ENCODE results near the gene LRRC4C.

LRRC4C gene

GRCh38 chr11:41459465-41460401 is at the start of gene LRRC4C:
TSS of gene LRRC4C (minus strand) at chr11:41459652.
- no peak within 1 kb of the TSS for H3K4me3 ChIP-seq (ENCODE audit: low read length in 2 of 2)
- H3K27me3 ChIP-seq (ENCODE audit: control insufficient read depth in 2 of 2, insufficient read depth in 2 of 2, low read length in 2 of 2): peaks cover 6 to 13% of the 10 kb centered on the region in 2 donors
- no peak within 1 kb of the TSS for H3K27ac ChIP-seq (ENCODE audit: low read depth in 2 of 2, low read length in 2 of 2)
- H3K9me3 ChIP-seq (ENCODE audit: control insufficient read depth in 2 of 2, low read length in 2 of 2): no peaks in the 10 kb centered on the region
- H3K9ac ChIP-seq (ENCODE audit: low read depth in 1 of 2, low read length in 2 of 2): no peak within 1 kb of the TSS
- no peaks in the 10 kb centered on the region for H3K4me1 ChIP-seq (ENCODE audit: control insufficient read depth in 2 of 2, insufficient read depth in 2 of 2, low read length in 2 of 2)
- no peaks in the 10 kb centered on the region for H3K36me3 ChIP-seq (ENCODE audit: control insufficient read depth in 2 of 2, insufficient read depth in 2 of 2, low read length in 2 of 2)

- Histone ChIP-seq H3K9me3 (ENCODE audit: control insufficient read depth in 2 of 2, low read length in 2 of 2) (no peaks in the 10 kb centered on the region), H3K4me3 (ENCODE audit: low read length in 2 of 2) (no peak overlapping the region), H3K4me1 (ENCODE audit: control insufficient read depth in 2 of 2, insufficient read depth in 2 of 2, low read length in 2 of 2) (no peaks in the 10 kb centered on the region), H3K27ac (ENCODE audit: low read depth in 2 of 2, low read length in 2 of 2) (no peak overlapping the region), H3K36me3 (ENCODE audit: control insufficient read depth in 2 of 2, insufficient read depth in 2 of 2, low read length in 2 of 2) (no peaks in the 10 kb centered on the region), H3K9ac (ENCODE audit: low read depth in 1 of 2, low read length in 2 of 2) (no peak overlapping the region), H3K27me3 (ENCODE audit: control insufficient read depth in 2 of 2, insufficient read depth in 2 of 2, low read length in 2 of 2) (no peaks in the 10 kb centered on the region)
Measured at GRCh38 chr11:41508121-41508520, 48.7 kb upstream of the LRRC4C start.

- Histone ChIP-seq H3K9me3 (ENCODE audit: control insufficient read depth in 2 of 2, low read length in 2 of 2) (no peaks in the 10 kb centered on the region), H3K27me3 (ENCODE audit: control insufficient read depth in 2 of 2, insufficient read depth in 2 of 2, low read length in 2 of 2) (no peaks in the 10 kb centered on the region), H3K9ac (ENCODE audit: low read depth in 1 of 2, low read length in 2 of 2) (no peak overlapping the region), H3K4me1 (ENCODE audit: control insufficient read depth in 2 of 2, insufficient read depth in 2 of 2, low read length in 2 of 2) (no peaks in the 10 kb centered on the region), H3K27ac (ENCODE audit: low read depth in 2 of 2, low read length in 2 of 2) (no peak overlapping the region), H3K4me3 (ENCODE audit: low read length in 2 of 2) (no peak overlapping the region), H3K36me3 (ENCODE audit: control insufficient read depth in 2 of 2, insufficient read depth in 2 of 2, low read length in 2 of 2) (no peaks in the 10 kb centered on the region)
Measured at GRCh38 chr11:41499429-41499828, 40.0 kb upstream of the LRRC4C start.

GRCh38 chr11:41498726-41499125 is 39.3 kb upstream of the LRRC4C start:
- H3K4me1 ChIP-seq (ENCODE audit: control insufficient read depth in 2 of 2, insufficient read depth in 2 of 2, low read length in 2 of 2): no peaks in the 10 kb centered on the region
- H3K27ac ChIP-seq (ENCODE audit: low read depth in 2 of 2, low read length in 2 of 2): no peak overlapping the region
- H3K9ac ChIP-seq (ENCODE audit: low read depth in 1 of 2, low read length in 2 of 2): no peak overlapping the region
- H3K27me3 ChIP-seq (ENCODE audit: control insufficient read depth in 2 of 2, insufficient read depth in 2 of 2, low read length in 2 of 2): no peaks in the 10 kb centered on the region
- H3K36me3 ChIP-seq (ENCODE audit: control insufficient read depth in 2 of 2, insufficient read depth in 2 of 2, low read length in 2 of 2): no peaks in the 10 kb centered on the region
- H3K9me3 ChIP-seq (ENCODE audit: control insufficient read depth in 2 of 2, low read length in 2 of 2): no peaks in the 10 kb centered on the region
- no peak overlapping the region for H3K4me3 ChIP-seq (ENCODE audit: low read length in 2 of 2)

- Histone ChIP-seq H3K9me3 (ENCODE audit: control insufficient read depth in 2 of 2, low read length in 2 of 2) (no peaks in the 10 kb centered on the region), H3K4me1 (ENCODE audit: control insufficient read depth in 2 of 2, insufficient read depth in 2 of 2, low read length in 2 of 2) (no peaks in the 10 kb centered on the region), H3K27me3 (ENCODE audit: control insufficient read depth in 2 of 2, insufficient read depth in 2 of 2, low read length in 2 of 2) (no peaks in the 10 kb centered on the region)
Measured at GRCh38 chr11:41497974-41498373, 38.5 kb upstream of the LRRC4C start.

GRCh38 chr11:41494716-41495115 is 35.3 kb upstream of the LRRC4C start:
- no peak overlapping the region for H3K9ac ChIP-seq (ENCODE audit: low read depth in 1 of 2, low read length in 2 of 2)
- H3K27me3 ChIP-seq (ENCODE audit: control insufficient read depth in 2 of 2, insufficient read depth in 2 of 2, low read length in 2 of 2): no peaks in the 10 kb centered on the region
- H3K4me1 ChIP-seq (ENCODE audit: control insufficient read depth in 2 of 2, insufficient read depth in 2 of 2, low read length in 2 of 2): no peaks in the 10 kb centered on the region
- H3K9me3 ChIP-seq (ENCODE audit: control insufficient read depth in 2 of 2, low read length in 2 of 2): no peaks in the 10 kb centered on the region
- no peak overlapping the region for H3K4me3 ChIP-seq (ENCODE audit: low read length in 2 of 2)
- no peaks in the 10 kb centered on the region for H3K36me3 ChIP-seq (ENCODE audit: control insufficient read depth in 2 of 2, insufficient read depth in 2 of 2, low read length in 2 of 2)
- H3K27ac ChIP-seq (ENCODE audit: low read depth in 2 of 2, low read length in 2 of 2): no peak overlapping the region

More at GRCh38 chr11:41497974-41498373, 38.5 kb upstream of the LRRC4C start:
- no peak overlapping the region for H3K27ac ChIP-seq (ENCODE audit: low read depth in 2 of 2, low read length in 2 of 2)
- H3K9ac ChIP-seq (ENCODE audit: low read depth in 1 of 2, low read length in 2 of 2): no peak overlapping the region
- no peak overlapping the region for H3K4me3 ChIP-seq (ENCODE audit: low read length in 2 of 2)
- H3K36me3 ChIP-seq (ENCODE audit: control insufficient read depth in 2 of 2, insufficient read depth in 2 of 2, low read length in 2 of 2): no peaks in the 10 kb centered on the region

- Histone ChIP-seq H3K27ac (ENCODE audit: low read depth in 2 of 2, low read length in 2 of 2) (no peak overlapping the region), H3K4me1 (ENCODE audit: control insufficient read depth in 2 of 2, insufficient read depth in 2 of 2, low read length in 2 of 2) (no peaks in the 10 kb centered on the region), H3K9me3 (ENCODE audit: control insufficient read depth in 2 of 2, low read length in 2 of 2) (no peaks in the 10 kb centered on the region), H3K27me3 (ENCODE audit: control insufficient read depth in 2 of 2, insufficient read depth in 2 of 2, low read length in 2 of 2) (no peaks in the 10 kb centered on the region), H3K36me3 (ENCODE audit: control insufficient read depth in 2 of 2, insufficient read depth in 2 of 2, low read length in 2 of 2) (no peaks in the 10 kb centered on the region), H3K9ac (ENCODE audit: low read depth in 1 of 2, low read length in 2 of 2) (no peak overlapping the region), H3K4me3 (ENCODE audit: low read length in 2 of 2) (no peak overlapping the region)
Measured at GRCh38 chr11:41486424-41486823, 27.0 kb upstream of the LRRC4C start.

GRCh38 chr11:41483956-41484355 is 24.5 kb upstream of the LRRC4C start:
- H3K9ac ChIP-seq (ENCODE audit: low read depth in 1 of 2, low read length in 2 of 2): no peak overlapping the region
- H3K27ac ChIP-seq (ENCODE audit: low read depth in 2 of 2, low read length in 2 of 2): no peak overlapping the region
- no peaks in the 10 kb centered on the region for H3K27me3 ChIP-seq (ENCODE audit: control insufficient read depth in 2 of 2, insufficient read depth in 2 of 2, low read length in 2 of 2)
- H3K4me1 ChIP-seq (ENCODE audit: control insufficient read depth in 2 of 2, insufficient read depth in 2 of 2, low read length in 2 of 2): no peaks in the 10 kb centered on the region
- H3K9me3 ChIP-seq (ENCODE audit: control insufficient read depth in 2 of 2, low read length in 2 of 2): no peaks in the 10 kb centered on the region
- no peaks in the 10 kb centered on the region for H3K36me3 ChIP-seq (ENCODE audit: control insufficient read depth in 2 of 2, insufficient read depth in 2 of 2, low read length in 2 of 2)
- H3K4me3 ChIP-seq (ENCODE audit: low read length in 2 of 2): no peak overlapping the region

- Histone ChIP-seq H3K4me1 (ENCODE audit: control insufficient read depth in 2 of 2, insufficient read depth in 2 of 2, low read length in 2 of 2) (no peaks in the 10 kb centered on the region), H3K36me3 (ENCODE audit: control insufficient read depth in 2 of 2, insufficient read depth in 2 of 2, low read length in 2 of 2) (no peaks in the 10 kb centered on the region), H3K9ac (ENCODE audit: low read depth in 1 of 2, low read length in 2 of 2) (no peak overlapping the region), H3K27me3 (ENCODE audit: control insufficient read depth in 2 of 2, insufficient read depth in 2 of 2, low read length in 2 of 2) (no peaks in the 10 kb centered on the region), H3K4me3 (ENCODE audit: low read length in 2 of 2) (no peak overlapping the region), H3K9me3 (ENCODE audit: control insufficient read depth in 2 of 2, low read length in 2 of 2) (no peaks in the 10 kb centered on the region), H3K27ac (ENCODE audit: low read depth in 2 of 2, low read length in 2 of 2) (no peak overlapping the region)
Measured at GRCh38 chr11:41479179-41479578, 19.7 kb upstream of the LRRC4C start.

- H3K4me3 ChIP-seq (ENCODE audit: low read length in 2 of 2): no peak overlapping the region
- H3K27ac ChIP-seq (ENCODE audit: low read depth in 2 of 2, low read length in 2 of 2): no peak overlapping the region
- H3K4me1 ChIP-seq (ENCODE audit: control insufficient read depth in 2 of 2, insufficient read depth in 2 of 2, low read length in 2 of 2): no peaks in the 10 kb centered on the region
- H3K9me3 ChIP-seq (ENCODE audit: control insufficient read depth in 2 of 2, low read length in 2 of 2): no peaks in the 10 kb centered on the region
- peaks cover 6 to 13% of the 10 kb centered on the region in 2 donors for H3K27me3 ChIP-seq (ENCODE audit: control insufficient read depth in 2 of 2, insufficient read depth in 2 of 2, low read length in 2 of 2)
- no peaks in the 10 kb centered on the region for H3K36me3 ChIP-seq (ENCODE audit: control insufficient read depth in 2 of 2, insufficient read depth in 2 of 2, low read length in 2 of 2)
- no peak overlapping the region for H3K9ac ChIP-seq (ENCODE audit: low read depth in 1 of 2, low read length in 2 of 2)
Measured at GRCh38 chr11:41461057-41461681, 1.7 kb upstream of the LRRC4C start.
